ENCODE data around the gene HSPA9.

DNA sequence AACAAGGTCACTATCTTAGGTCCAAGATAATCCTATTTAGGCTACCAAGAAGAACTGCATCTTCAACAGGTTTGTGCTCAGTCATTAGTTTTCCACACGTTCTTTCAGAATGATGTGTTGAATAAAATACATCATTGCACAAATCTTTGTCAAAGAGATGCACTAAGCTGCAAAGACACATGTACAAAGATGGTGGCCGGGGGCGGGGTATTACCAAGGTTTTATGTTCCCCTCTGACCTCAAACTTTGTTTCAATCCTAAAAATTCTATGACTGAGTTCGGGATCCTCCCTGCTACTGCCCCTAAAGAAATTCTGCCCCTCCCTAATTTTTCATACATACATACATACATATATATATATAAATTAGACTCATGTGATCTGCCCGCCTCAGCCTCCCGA lies 14.2 kb downstream of the HSPA9 start:
- TF ChIP-seq EZH2 (IDR thresholded peaks at IDR 0.05; ENCODE audit: borderline replicate concordance, insufficient read depth, low read depth, low read length, poor library complexity, severe bottlenecking) = no peak
- TF ChIP-seq, protein P1, sequence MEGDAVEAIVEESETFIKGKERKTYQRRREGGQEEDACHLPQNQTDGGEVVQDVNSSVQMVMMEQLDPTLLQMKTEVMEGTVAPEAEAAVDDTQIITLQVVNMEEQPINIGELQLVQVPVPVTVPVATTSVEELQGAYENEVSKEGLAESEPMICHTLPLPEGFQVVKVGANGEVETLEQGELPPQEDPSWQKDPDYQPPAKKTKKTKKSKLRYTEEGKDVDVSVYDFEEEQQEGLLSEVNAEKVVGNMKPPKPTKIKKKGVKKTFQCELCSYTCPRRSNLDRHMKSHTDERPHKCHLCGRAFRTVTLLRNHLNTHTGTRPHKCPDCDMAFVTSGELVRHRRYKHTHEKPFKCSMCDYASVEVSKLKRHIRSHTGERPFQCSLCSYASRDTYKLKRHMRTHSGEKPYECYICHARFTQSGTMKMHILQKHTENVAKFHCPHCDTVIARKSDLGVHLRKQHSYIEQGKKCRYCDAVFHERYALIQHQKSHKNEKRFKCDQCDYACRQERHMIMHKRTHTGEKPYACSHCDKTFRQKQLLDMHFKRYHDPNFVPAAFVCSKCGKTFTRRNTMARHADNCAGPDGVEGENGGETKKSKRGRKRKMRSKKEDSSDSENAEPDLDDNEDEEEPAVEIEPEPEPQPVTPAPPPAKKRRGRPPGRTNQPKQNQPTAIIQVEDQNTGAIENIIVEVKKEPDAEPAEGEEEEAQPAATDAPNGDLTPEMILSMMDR (IDR thresholded peaks at IDR 0.05) = no peak
